Right ventricle myocardium inferior (tissue), 1 donor: ENCODE measurements around the gene SMARCC1. TPM values are rescaled to one million over a fixed set of nuclear protein-coding genes. Genes with fewer than 3 reads are reported as not detected.

Experiments used
- ATAC-seq: fragments of 200-7000 bp; cut with Tn5 transposase; one replicate; pipeline ENCODE4 v1.9.1; 2020; ENCODE audit warnings: mild to moderate bottlenecking, moderate library complexity
- DNase-seq: peaks from one replicate; pipeline ENCODE4 v3.0.0; 2021; ENCODE audit errors: missing footprints
- intact Hi-C: fragments of 100-400 bp; cut with DNase I; formaldehyde crosslinking; loops from one replicate; pipeline ENCODE4 v1.11.0; 2022
- total RNA-seq: library from RNA; stranded (reverse); fragmentation: NEBNext Ultra II Directional; extraction: Animal tissue kit (Norgen Biotek cat#: 25700); gene quantifications from one replicate; pipeline ENCODE4 v1.2.1, GENCODE V29; 2021
- donor health status: DM: no; HTN: yes; CAD: no; lungs with severe emphysema.

Gene SMARCC1
- total RNA-seq, 1 donor from 2014 or later, result 29.1 TPM

DNA sequence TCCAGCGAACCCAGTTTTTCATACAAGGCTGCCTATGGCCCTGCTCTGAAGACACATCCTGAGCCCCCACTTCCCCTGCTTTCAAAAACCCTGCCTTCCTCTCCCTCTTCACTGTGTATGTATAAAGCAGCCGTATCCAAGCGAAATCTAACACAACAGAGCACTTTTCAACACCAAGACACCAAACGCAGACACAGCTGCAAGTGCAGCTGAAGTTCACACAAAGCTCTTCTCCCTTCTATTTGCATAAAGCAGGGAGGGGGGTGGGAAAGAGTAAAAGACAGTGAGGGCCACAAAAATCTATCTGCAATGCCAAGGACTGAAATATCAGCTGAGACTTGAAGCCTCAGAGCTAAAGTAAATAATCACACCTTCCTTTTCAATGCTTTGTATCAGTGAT is 168.0 kb downstream of the SMARCC1 start:
- intact Hi-C loops, result no loop called here
- ATAC-seq, result no peak
- no peak for DNase-seq

GRCh38 chr3:47612879-47613278 is 168.8 kb downstream of the SMARCC1 start:
- intact Hi-C loops, result no loop called here

GRCh38 chr3:47612178-47612577 is 169.5 kb downstream of the SMARCC1 start:
- ATAC-seq (peak; percentile 88), DNase-seq (no peak)
- intact Hi-C loops, result no loop called here

More at GRCh38 chr3:47612879-47613278, 168.8 kb downstream of the SMARCC1 start:
- DNase-seq, result no peak
- ATAC-seq, result no peak

DNA sequence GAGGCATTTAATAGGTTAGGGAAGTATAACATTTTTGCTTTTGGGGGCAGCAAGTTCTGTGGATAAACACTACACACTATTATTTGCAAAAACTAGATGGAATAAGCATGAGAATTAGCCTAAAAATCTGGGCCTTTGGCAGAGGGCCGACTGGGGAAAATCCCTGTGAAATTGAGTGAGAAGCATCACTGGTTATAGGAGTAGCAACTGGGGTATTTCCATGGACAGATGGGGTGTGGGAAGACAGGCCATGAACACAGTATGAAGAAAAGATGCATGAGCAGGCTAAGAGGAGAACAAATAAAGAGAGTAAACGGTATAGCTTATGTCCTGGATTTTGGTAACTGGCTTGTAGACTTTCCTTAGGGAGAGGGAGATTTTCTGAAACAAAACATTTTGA is 170.1 kb downstream of the SMARCC1 start:
- no peak for DNase-seq
- no peak for ATAC-seq
- intact Hi-C loops, result no loop called here

DNA sequence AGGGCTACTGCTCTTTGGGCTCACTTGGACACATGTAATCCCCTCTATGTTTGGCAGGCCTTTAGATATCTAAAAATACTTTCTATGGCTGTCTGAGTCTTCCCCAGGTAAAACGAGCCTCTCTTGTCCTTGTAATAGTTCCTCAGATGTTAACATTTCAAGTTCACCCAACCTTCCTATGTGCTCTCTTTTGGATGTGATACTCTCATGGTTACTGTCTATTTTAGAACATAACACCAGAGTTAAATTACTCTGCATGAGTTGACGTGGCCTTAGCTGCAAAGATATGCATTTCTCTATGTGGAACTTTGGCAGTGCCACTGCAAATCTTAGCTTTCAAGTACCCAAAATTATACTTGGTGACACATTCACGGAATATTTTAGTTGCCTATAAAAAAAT is 171.1 kb downstream of the SMARCC1 start:
- no peak for DNase-seq
- no peak for ATAC-seq
- intact Hi-C loops, result no loop called here

GRCh38 chr3:47607335-47607734 is 174.4 kb downstream of the SMARCC1 start:
- intact Hi-C loops, result no loop called here
- no peak for DNase-seq
- no peak for ATAC-seq

GRCh38 chr3:47606165-47606564 is 175.5 kb downstream of the SMARCC1 start:
- DNase-seq (no peak), ATAC-seq (no peak)
- intact Hi-C loops, result no loop called here

- ATAC-seq (no peak), DNase-seq (no peak)
- intact Hi-C loops, result no loop called here
Measured at GRCh38 chr3:47605652-47606051, 176.0 kb downstream of the SMARCC1 start.

GRCh38 chr3:47604145-47604544 is 177.5 kb downstream of the SMARCC1 start:
- ATAC-seq (no peak), DNase-seq (no peak)
- intact Hi-C loops, result no loop called here

- intact Hi-C loops, result no loop called here
- no peak for DNase-seq
Measured at GRCh38 chr3:47603332-47603731, 178.4 kb downstream of the SMARCC1 start.

GRCh38 chr3:47601281-47601680 is 180.4 kb downstream of the SMARCC1 start:
- DNase-seq, result no peak
- intact Hi-C loops, result no loop called here
- ATAC-seq, result no peak

More at GRCh38 chr3:47603332-47603731, 178.4 kb downstream of the SMARCC1 start:
- no peak for ATAC-seq

- no peak for ATAC-seq
- intact Hi-C loops, result no loop called here
- no peak for DNase-seq
Measured at GRCh38 chr3:47594792-47595191, 186.9 kb downstream of the SMARCC1 start.

DNA sequence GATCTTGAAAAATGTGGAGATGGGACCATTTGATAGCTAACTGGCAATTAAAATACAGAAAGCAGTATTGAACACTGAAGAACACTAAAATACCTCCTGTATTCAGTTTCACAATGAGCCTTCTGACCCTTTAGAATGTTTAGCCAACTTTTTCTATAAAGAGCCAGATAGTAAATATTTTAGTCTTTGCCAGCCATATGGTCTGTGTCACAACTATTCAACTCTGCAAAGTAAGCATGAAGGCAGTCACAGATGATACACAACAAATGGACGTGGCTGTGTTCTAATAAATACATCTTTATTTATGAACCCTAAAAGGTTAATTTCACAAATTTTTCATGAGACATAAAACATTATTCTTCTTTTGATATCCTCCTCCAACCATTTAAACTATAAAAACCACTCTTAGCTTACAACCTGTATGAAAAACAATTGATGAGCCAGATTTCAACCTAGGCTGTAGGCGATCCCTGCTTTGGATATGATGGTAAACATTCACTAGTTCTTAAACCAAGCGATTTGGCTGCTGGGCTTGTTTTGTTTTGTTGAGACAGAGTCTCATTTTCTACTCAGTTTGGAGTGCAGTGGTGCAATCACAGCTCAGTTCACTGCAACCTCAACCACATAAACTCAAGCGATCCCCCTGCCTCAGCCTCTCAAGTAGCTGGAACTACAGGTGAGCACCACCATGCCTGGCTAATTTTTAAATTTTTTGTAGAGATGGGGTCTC is 189.5 kb downstream of the SMARCC1 start:
- intact Hi-C loops, result no loop called here
- no peak for DNase-seq

GRCh38 chr3:47590216-47590615 is 191.5 kb downstream of the SMARCC1 start:
- no peak for ATAC-seq
- no peak for DNase-seq
- intact Hi-C loops, result no loop called here

More for the DNA sequence above, 189.5 kb downstream of the SMARCC1 start:
- no peak for ATAC-seq

DNA sequence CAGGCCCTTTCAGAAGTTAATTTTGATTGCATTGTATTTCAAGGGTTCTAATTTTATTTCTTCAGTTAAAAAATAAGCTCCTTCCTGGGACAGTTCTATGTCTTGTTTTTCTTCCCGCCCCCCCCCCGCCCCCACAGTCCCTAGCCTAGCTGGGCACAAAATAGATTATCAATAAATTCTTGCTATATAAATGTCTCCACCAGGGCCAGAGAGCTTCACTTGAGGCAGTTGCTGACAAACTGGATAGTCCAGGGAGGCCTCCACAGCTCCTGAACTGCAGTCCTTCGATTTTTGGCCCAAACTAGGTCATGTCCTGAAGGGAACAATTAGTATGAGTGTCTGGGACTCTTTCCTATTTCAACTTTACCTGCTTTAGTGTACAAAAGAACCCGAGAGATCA is 193.1 kb downstream of the SMARCC1 start:
- DNase-seq, result no peak
- intact Hi-C loops, result no loop called here
- ATAC-seq, result no peak

GRCh38 chr3:47588053-47588452 is 193.6 kb downstream of the SMARCC1 start:
- DNase-seq (no peak), ATAC-seq (no peak)
- intact Hi-C loops, result no loop called here

GRCh38 chr3:47586746-47587145 is 194.9 kb downstream of the SMARCC1 start:
- ATAC-seq (no peak), DNase-seq (no peak)
- intact Hi-C loops, result no loop called here

DNA sequence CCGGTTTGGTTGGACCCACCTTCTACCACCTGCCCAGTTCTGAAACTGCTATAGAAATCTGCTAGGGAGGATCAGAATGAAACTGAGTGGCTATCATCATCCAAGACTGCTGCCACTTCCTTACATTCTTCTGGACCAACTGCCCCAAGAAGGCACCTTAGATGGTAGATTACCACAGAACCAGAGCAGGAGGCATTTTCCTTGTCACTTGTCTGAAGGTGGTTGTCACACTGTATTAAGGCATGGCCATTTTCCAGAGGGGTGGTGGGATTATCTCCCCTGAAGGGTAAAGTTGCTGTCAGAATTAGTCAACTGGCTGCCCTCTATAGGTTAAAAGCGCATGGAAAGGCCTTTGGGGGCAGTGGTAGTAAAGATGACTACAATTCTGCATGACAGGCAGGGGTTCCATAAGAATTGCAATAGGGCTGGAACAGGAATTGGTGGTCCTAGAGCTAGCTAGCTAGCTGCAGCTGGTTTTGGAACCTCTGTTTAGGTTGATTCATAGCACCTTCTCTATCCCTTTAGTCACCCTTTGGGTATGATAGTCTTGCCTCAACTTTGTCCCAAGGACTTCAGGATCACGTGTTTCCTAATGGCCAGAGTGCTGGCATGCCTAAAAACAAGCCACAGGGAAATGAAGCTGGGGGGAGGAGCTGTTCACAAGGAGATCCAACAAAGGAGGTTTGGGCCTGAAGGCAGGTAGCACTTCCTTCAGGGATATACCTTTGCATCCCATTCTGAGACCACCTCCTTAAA is 198.2 kb downstream of the SMARCC1 start:
- no peak for DNase-seq
- intact Hi-C loops, result no loop called here
- no peak for ATAC-seq

DNA sequence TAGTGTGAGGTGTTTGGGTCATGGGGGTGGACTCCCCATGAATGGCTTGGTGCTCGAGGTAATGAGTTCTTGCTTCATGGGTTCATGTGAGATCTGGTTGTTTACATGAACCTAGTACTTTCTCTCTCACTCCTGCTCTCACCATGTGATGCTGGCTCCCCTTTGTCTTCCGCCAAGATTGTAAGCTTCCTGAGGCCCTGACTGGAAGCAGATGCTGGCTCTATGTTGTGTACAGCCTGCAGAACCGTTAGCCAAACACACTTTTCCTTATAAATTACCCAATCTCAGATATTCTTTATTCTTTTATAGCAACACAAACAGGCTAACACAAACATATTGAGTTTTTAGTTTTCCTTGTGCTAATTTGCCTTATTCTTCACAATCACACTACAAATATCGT is 199.9 kb downstream of the SMARCC1 start:
- ATAC-seq (no peak), DNase-seq (no peak)
- intact Hi-C loops, result no loop called here

- DNase-seq (no peak), ATAC-seq (no peak)
- intact Hi-C loops, result no loop called here
Measured at GRCh38 chr3:47581422-47581821, 200.3 kb downstream of the SMARCC1 start.
